HEK293T (cell line): ENCODE results near the gene CDH13.

ENCODE experiments used
- ELF4 ChIP-seq: fragments of 450-650 bp; IDR thresholded peaks from 2 replicates; pipeline ENCODE4 v1.6.1; 2017; ENCODE audit warnings: antibody characterized with exemption
- FOXA1 ChIP-seq: fragments of 450-650 bp; IDR thresholded peaks from 2 replicates; pipeline ENCODE4 v1.6.1; 2016; ENCODE audit warnings: mild to moderate bottlenecking
- HDGF ChIP-seq: fragments of 450-650 bp; IDR thresholded peaks from 2 replicates; pipeline ENCODE4 v1.6.1; 2017; ENCODE audit warnings: antibody characterized with exemption, borderline replicate concordance
- L3MBTL2 ChIP-seq: fragments of 450-650 bp; conservative IDR thresholded peaks from 2 replicates; pipeline ENCODE4 v1.6.1; 2016; ENCODE audit warnings: mild to moderate bottlenecking
- SP1 ChIP-seq: fragments of 450-650 bp; IDR thresholded peaks from 2 replicates; pipeline ENCODE4 v1.6.1; 2017

DNA sequence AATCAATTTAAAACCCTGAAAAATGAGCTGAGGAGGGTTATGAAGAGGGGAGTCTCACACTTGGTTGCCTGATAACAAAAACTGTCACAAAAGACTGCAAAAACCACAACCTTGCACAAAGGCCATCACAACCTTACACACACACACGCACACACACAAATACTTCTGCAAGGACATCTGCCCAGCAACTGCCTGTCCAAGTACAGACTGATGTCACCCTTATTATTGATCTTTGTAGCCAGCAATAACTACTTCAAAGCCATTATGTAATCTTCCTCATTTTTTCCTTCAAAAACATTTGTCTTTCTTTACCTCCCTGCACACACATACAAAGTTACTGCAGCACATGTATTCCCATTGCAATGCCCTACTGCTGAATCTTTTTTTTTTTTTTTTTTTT is 927.8 kb downstream of the CDH13 start:
- TF ChIP-seq SP1 (no peak), L3MBTL2 (no peak), FOXA1 (no peak), HDGF (no peak), ELF4 (no peak)
